Parathyroid adenoma (tissue), 2 donors: ENCODE results near the gene ACTL8.

ENCODE experiments used
- H2AFZ ChIP-seq: fragments of 300-600 bp; sonication (generic); one replicate; pipeline ENCODE4 v1.7.0; 2017; ENCODE audit warnings: antibody characterized with exemption, mild to moderate bottlenecking
- H3K27ac ChIP-seq: fragments of 300-600 bp; sonication (generic); one replicate; pipeline ENCODE4 v1.7.0; 2017
- H3K27me3 ChIP-seq: fragments of 300-600 bp; sonication (generic); one replicate; pipeline ENCODE4 v1.7.0; 2017; ENCODE audit warnings: low read length; ENCODE audit not compliant: control insufficient read depth, insufficient read depth
- H3K36me3 ChIP-seq: fragments of 300-600 bp; sonication (generic); one replicate; pipeline ENCODE4 v1.7.0; 2017; ENCODE audit warnings: low read length; ENCODE audit not compliant: control insufficient read depth, insufficient read depth
- H3K4me1 ChIP-seq: fragments of 300-600 bp; sonication (generic); one replicate; pipeline ENCODE4 v1.7.0; 2017; ENCODE audit warnings: control low read depth
- H3K4me2 ChIP-seq: fragments of 300-600 bp; sonication (generic); one replicate; pipeline ENCODE4 v1.7.0; 2017; ENCODE audit warnings: low read length
- H3K4me3 ChIP-seq: fragments of 300-600 bp; sonication (generic); one replicate; pipeline ENCODE4 v1.7.0; 2017; ENCODE audit warnings: low read depth, low read length
- H3K79me2 ChIP-seq: fragments of 300-600 bp; sonication (generic); one replicate; pipeline ENCODE4 v1.7.0; 2017; ENCODE audit warnings: control low read depth
- H3K9ac ChIP-seq: fragments of 300-600 bp; sonication (generic); one replicate; pipeline ENCODE4 v1.7.0; 2017; ENCODE audit warnings: mild to moderate bottlenecking
- H3K9me3 ChIP-seq: fragments of 300-600 bp; sonication (generic); one replicate; pipeline ENCODE4 v1.7.0; 2017; ENCODE audit warnings: low read length; ENCODE audit not compliant: control insufficient read depth
- TF ChIP-seq, protein P1 (sequence below): fragments of 300-600 bp; sonication (generic); IDR thresholded peaks from one replicate; pipeline ENCODE4 v1.7.0; 2017; ENCODE audit warnings: antibody characterized with exemption, mild to moderate bottlenecking
- donor health status: primary hyperparathyroidism.

Gene ACTL8

DNA sequence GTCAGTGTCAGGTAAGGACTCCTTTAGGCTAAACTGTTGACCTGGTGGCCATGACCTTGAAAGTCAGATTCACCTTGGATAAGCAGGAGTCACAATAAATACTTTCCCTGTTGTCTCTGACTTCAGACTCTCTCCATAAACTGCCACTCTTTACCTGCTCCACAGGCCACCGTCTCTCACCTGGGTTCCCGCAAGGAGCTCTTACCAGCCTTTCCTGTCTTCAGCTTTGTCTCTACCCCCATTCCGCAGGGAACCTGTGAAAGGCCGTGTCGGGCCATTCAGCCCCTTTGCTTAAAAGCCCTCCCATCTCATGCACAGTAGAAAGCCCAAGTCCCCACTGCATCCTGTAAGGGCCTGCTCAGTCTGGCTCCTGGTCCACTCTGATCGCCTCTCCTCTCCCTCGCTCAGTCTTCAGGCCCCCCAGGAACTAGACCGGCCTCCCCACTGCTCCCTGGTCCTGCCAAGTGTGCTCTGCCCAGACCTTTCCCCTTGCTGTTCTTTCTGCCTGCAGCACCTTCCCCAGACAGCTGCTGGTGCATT lies 79.5 kb downstream of the ACTL8 start:
- TF ChIP-seq, protein P1, sequence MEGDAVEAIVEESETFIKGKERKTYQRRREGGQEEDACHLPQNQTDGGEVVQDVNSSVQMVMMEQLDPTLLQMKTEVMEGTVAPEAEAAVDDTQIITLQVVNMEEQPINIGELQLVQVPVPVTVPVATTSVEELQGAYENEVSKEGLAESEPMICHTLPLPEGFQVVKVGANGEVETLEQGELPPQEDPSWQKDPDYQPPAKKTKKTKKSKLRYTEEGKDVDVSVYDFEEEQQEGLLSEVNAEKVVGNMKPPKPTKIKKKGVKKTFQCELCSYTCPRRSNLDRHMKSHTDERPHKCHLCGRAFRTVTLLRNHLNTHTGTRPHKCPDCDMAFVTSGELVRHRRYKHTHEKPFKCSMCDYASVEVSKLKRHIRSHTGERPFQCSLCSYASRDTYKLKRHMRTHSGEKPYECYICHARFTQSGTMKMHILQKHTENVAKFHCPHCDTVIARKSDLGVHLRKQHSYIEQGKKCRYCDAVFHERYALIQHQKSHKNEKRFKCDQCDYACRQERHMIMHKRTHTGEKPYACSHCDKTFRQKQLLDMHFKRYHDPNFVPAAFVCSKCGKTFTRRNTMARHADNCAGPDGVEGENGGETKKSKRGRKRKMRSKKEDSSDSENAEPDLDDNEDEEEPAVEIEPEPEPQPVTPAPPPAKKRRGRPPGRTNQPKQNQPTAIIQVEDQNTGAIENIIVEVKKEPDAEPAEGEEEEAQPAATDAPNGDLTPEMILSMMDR, result no peak
- H2AFZ ChIP-seq, result no peak overlapping the region
- no peaks in the 10 kb centered on the region for H3K36me3 ChIP-seq
- no peaks in the 10 kb centered on the region for H3K27me3 ChIP-seq
- no peaks in the 10 kb centered on the region for H3K9me3 ChIP-seq
- H3K4me3 ChIP-seq, result no peak overlapping the region
- H3K4me1 ChIP-seq, result no peaks in the 10 kb centered on the region
- no peak overlapping the region for H3K27ac ChIP-seq
- H3K4me2 ChIP-seq, result no peak overlapping the region
- H3K79me2 ChIP-seq, result no peaks in the 10 kb centered on the region
- H3K9ac ChIP-seq, result no peak overlapping the region

GRCh38 chr1:17837233-17838030 lies 82.3 kb downstream of the ACTL8 start:
- Histone ChIP-seq H3K79me2 (no peaks in the 10 kb centered on the region), H3K36me3 (no peaks in the 10 kb centered on the region), H3K9ac (no peak overlapping the region), H3K27ac (no peak overlapping the region), H3K4me2 (no peak overlapping the region), H3K4me3 (no peak overlapping the region), H3K27me3 (no peaks in the 10 kb centered on the region), H3K9me3 (no peaks in the 10 kb centered on the region), H3K4me1 (no peaks in the 10 kb centered on the region), H2AFZ (no peak overlapping the region)
- TF ChIP-seq, protein P1, result no peak

- H3K9me3 ChIP-seq, result no peaks in the 10 kb centered on the region
Measured at GRCh38 chr1:17839641-17840196, 84.6 kb downstream of the ACTL8 start.

GRCh38 chr1:17841944-17842343 lies 86.8 kb downstream of the ACTL8 start:
- H3K4me3 ChIP-seq, result no peak overlapping the region
- no peak overlapping the region for H3K9ac ChIP-seq
- TF ChIP-seq, protein P1, result no peak
- no peak overlapping the region for H3K27ac ChIP-seq
- H3K36me3 ChIP-seq, result no peaks in the 10 kb centered on the region
- H3K27me3 ChIP-seq, result no peaks in the 10 kb centered on the region
- H3K4me1 ChIP-seq, result no peaks in the 10 kb centered on the region
- H2AFZ ChIP-seq, result no peak overlapping the region
- H3K4me2 ChIP-seq, result no peak overlapping the region
- no peaks in the 10 kb centered on the region for H3K79me2 ChIP-seq
- no peaks in the 10 kb centered on the region for H3K9me3 ChIP-seq

More at GRCh38 chr1:17839641-17840196, 84.6 kb downstream of the ACTL8 start:
- no peaks in the 10 kb centered on the region for H3K79me2 ChIP-seq
- no peaks in the 10 kb centered on the region for H3K36me3 ChIP-seq
- H3K4me2 ChIP-seq, result no peak overlapping the region
- no peak overlapping the region for H2AFZ ChIP-seq
- H3K27ac ChIP-seq, result no peak overlapping the region
- H3K27me3 ChIP-seq, result no peaks in the 10 kb centered on the region
- no peaks in the 10 kb centered on the region for H3K4me1 ChIP-seq
- H3K9ac ChIP-seq, result no peak overlapping the region
- TF ChIP-seq, protein P1, result no peak
- H3K4me3 ChIP-seq, result no peak overlapping the region
